H1 (cell line): Measurements from ENCODE around the gene FOXI2. TPM values are rescaled to one million over a fixed set of nuclear protein-coding genes. Genes with fewer than 3 reads are reported as not detected.

Experiments used
- CTCF ChIA-PET: fragments of 300-600 bp; sonication (Branson Sonifier 250); formaldehyde crosslinking; loops from one replicate; lab custom pipeline; 2021; ENCODE audit not compliant: partially characterized antibody; lab: Charles Lee
- POLR2A ChIA-PET: fragments of 300-600 bp; sonication (Branson Sonifier 250); formaldehyde crosslinking; loops from one replicate; lab custom pipeline; 2021; ENCODE audit warnings: inconsistent platforms; ENCODE audit not compliant: partially characterized antibody; lab: Charles Lee
- DNase-seq, 2 experiments: peaks; one replicate each; pipeline versions ENCODE4 v3.0.0 to v3.0.0-alpha.2; 2010 to 2022; ENCODE audit warnings: low spot score in 2 of 2, low read depth in 1 of 2, mixed read lengths in 1 of 2
- FAIRE-seq: peaks from 2 replicates; lab custom pipeline; 2011; peaks lifted over from hg19 to GRCh38; lab: Jason Lieb, UNC
- H2AFZ ChIP-seq: 2 replicates; pipeline ENCODE4 v1.8.1; 2012; ENCODE audit warnings: low read length, inconsistent platforms
- H2AK5ac ChIP-seq: 2 replicates; pipeline ENCODE4 v1.6.1; 2013; ENCODE audit warnings: low read depth, low read length
- H2BK120ac ChIP-seq: replicated peaks from 2 replicates; pipeline ENCODE3; 2013; ENCODE audit warnings: low read depth, low read length, inconsistent platforms
- H2BK12ac ChIP-seq: 2 replicates; pipeline ENCODE4 v1.6.1; 2013; ENCODE audit warnings: low read depth, low read length
- H2BK15ac ChIP-seq: 2 replicates; pipeline ENCODE4 v1.6.1; 2013; ENCODE audit warnings: low read length
- H2BK20ac ChIP-seq: 2 replicates; pipeline ENCODE4 v1.6.1; 2013; ENCODE audit warnings: low read length
- H2BK5ac ChIP-seq: 2 replicates; pipeline ENCODE4 v1.6.1; 2013; ENCODE audit warnings: low read depth, low read length
- H3K14ac ChIP-seq: 2 replicates; pipeline ENCODE4 v1.6.1; 2013; ENCODE audit warnings: inconsistent platforms; ENCODE audit not compliant: insufficient read length
- H3K18ac ChIP-seq: 2 replicates; pipeline ENCODE4 v1.6.1; 2013; ENCODE audit warnings: low read length; ENCODE audit errors: extremely low read depth
- H3K23ac ChIP-seq: 2 replicates; pipeline ENCODE4 v1.6.1; 2013; ENCODE audit warnings: inconsistent platforms; ENCODE audit not compliant: insufficient read length
- H3K23me2 ChIP-seq: 2 replicates; pipeline ENCODE4 v1.6.1; 2013; ENCODE audit warnings: low read depth, low read length
- H3K27ac ChIP-seq: 2 replicates; pipeline ENCODE4 v1.6.1; 2011; ENCODE audit warnings: low read depth, low read length, inconsistent platforms
- H3K27me3 ChIP-seq, 4 experiments: replicated peaks in 1 of 4; 1 replicate in 1 of 4; 2 replicates in 3 of 4; pipeline versions ENCODE4 v1.6.1 to v1.8.1; 2011 to 2013; ENCODE audit warnings: low read length in 3 of 4, mild to moderate bottlenecking in 3 of 4, inconsistent platforms in 2 of 4, mixed read lengths in 2 of 4, moderate library complexity in 1 of 4; ENCODE audit not compliant: control insufficient read depth in 3 of 4, insufficient read depth in 3 of 4; ENCODE audit errors: extremely low read depth in 1 of 4
- H3K36me3 ChIP-seq, 4 experiments: 2 replicates each; pipeline versions ENCODE4 v1.6.1 to v1.8.1; 2011 to 2013; ENCODE audit warnings: mild to moderate bottlenecking in 4 of 4, low read length in 3 of 4, moderate library complexity in 2 of 4, control low read depth in 1 of 4, inconsistent platforms in 1 of 4; ENCODE audit not compliant: insufficient read depth in 4 of 4, control insufficient read depth in 2 of 4
- H3K4ac ChIP-seq: replicated peaks from 2 replicates; pipeline ENCODE3; 2013; ENCODE audit warnings: low read length, low read depth, mixed read lengths, inconsistent platforms; ENCODE audit not compliant: insufficient read length
- H3K4me1 ChIP-seq, 4 experiments: replicated peaks in 1 of 4; 1 replicate in 1 of 4; 2 replicates in 3 of 4; pipeline versions ENCODE4 v1.6.1 to v1.8.1; 2011 to 2013; ENCODE audit warnings: low read length in 3 of 4, inconsistent platforms in 2 of 4, mixed read lengths in 1 of 4; ENCODE audit not compliant: insufficient read depth in 4 of 4, control insufficient read depth in 3 of 4
- H3K4me2 ChIP-seq, 2 experiments: 2 replicates each; pipeline versions ENCODE4 v1.6.1 to v1.8.1; 2011 to 2013; ENCODE audit warnings: low read depth in 2 of 2, low read length in 2 of 2, control low read depth in 1 of 2, inconsistent platforms in 1 of 2, mild to moderate bottlenecking in 1 of 2; ENCODE audit not compliant: insufficient read depth in 1 of 2
- H3K4me3 ChIP-seq, 4 experiments: fragments of 200-600, 300-600 bp in 1 of 4; sonication (generic), shearing (Covaris generic), sonication (Bioruptor Twin) in 1 of 4; 2 replicates each; pipeline versions ENCODE4 v1.5.1 to v1.8.1; 2011 to 2016; ENCODE audit warnings: low read length in 4 of 4, low read depth in 3 of 4, control low read depth in 2 of 4, inconsistent platforms in 2 of 4, mild to moderate bottlenecking in 2 of 4, mixed read lengths in 1 of 4, moderate library complexity in 1 of 4; ENCODE audit not compliant: insufficient read depth in 2 of 4; ENCODE audit errors: extremely low read depth in 1 of 4
- H3K56ac ChIP-seq: replicated peaks from 2 replicates; pipeline ENCODE3; 2013; ENCODE audit warnings: low read depth, mild to moderate bottlenecking, mixed read lengths, low read length, inconsistent platforms; ENCODE audit not compliant: insufficient read length
- H3K79me1 ChIP-seq: 2 replicates; pipeline ENCODE4 v1.6.1; 2013; ENCODE audit warnings: low read depth, low read length, control low read depth
- H3K79me2 ChIP-seq, 2 experiments: 2 replicates each; pipeline versions ENCODE4 v1.6.1 to v1.8.1; 2012 to 2013; ENCODE audit warnings: low read length in 2 of 2, mild to moderate bottlenecking in 2 of 2, inconsistent platforms in 1 of 2; ENCODE audit not compliant: insufficient read depth in 2 of 2, control insufficient read depth in 1 of 2
- H3K9ac ChIP-seq, 4 experiments: replicated peaks in 1 of 4; 1 replicate in 1 of 4; 2 replicates in 3 of 4; pipeline versions ENCODE4 v1.6.1 to v1.8.1; 2011 to 2013; ENCODE audit warnings: low read depth in 3 of 4, low read length in 3 of 4, control low read depth in 2 of 4, mild to moderate bottlenecking in 2 of 4, moderate library complexity in 2 of 4, inconsistent platforms in 1 of 4; ENCODE audit errors: extremely low read depth in 1 of 4
- H3K9me3 ChIP-seq, 2 experiments: 2 replicates each; pipeline versions ENCODE4 v1.6.1 to v1.8.1; 2012 to 2013; ENCODE audit warnings: mild to moderate bottlenecking in 2 of 2, moderate library complexity in 2 of 2, control low read depth in 1 of 2, inconsistent platforms in 1 of 2, low read depth in 1 of 2, low read length in 1 of 2, mixed read lengths in 1 of 2; ENCODE audit not compliant: insufficient read depth in 2 of 2
- H4K20me1 ChIP-seq, 2 experiments: replicated peaks in 1 of 2; 2 replicates each; pipeline versions ENCODE3 to v1.8.1; 2011 to 2013; ENCODE audit warnings: inconsistent platforms in 2 of 2, low read length in 2 of 2, mild to moderate bottlenecking in 1 of 2; ENCODE audit not compliant: insufficient read depth in 2 of 2, control insufficient read depth in 1 of 2
- H4K5ac ChIP-seq: 2 replicates; pipeline ENCODE4 v1.6.1; 2013; ENCODE audit warnings: low read length, low read depth, mixed read lengths, inconsistent platforms; ENCODE audit not compliant: insufficient read length
- H4K8ac ChIP-seq: 2 replicates; pipeline ENCODE4 v1.8.0; 2013; ENCODE audit warnings: mild to moderate bottlenecking, moderate library complexity, low read length, inconsistent platforms; ENCODE audit not compliant: insufficient read depth; ENCODE audit errors: extremely low read depth
- H4K91ac ChIP-seq: replicated peaks from 2 replicates; pipeline ENCODE3; 2013; ENCODE audit warnings: low read length, mixed read lengths, inconsistent platforms; ENCODE audit not compliant: insufficient read length
- FOSL1 ChIP-seq: IDR thresholded peaks from 2 replicates; pipeline ENCODE4 v1.6.1; 2011; ENCODE audit warnings: mild to moderate bottlenecking, low read depth, low read length, moderate library complexity; ENCODE audit not compliant: insufficient read depth
- POU5F1 ChIP-seq: IDR thresholded peaks from 2 replicates; pipeline ENCODE4 v1.6.1; 2011; ENCODE audit warnings: low read depth, mild to moderate bottlenecking, low read length, moderate library complexity
- ZNF274 ChIP-seq: IDR thresholded peaks from 2 replicates; pipeline ENCODE4 v1.7.0; 2012; ENCODE audit warnings: low read length, borderline replicate concordance; ENCODE audit errors: extremely low read depth
- WGBS, 2 experiments: shearing (Covaris generic) in 1 of 2; methylation state at CpG; one replicate each; pipeline versions ENCODE4 v1.1.6 to v1.1.7; 2013 to 2015; ENCODE audit warnings: low lambda C conversion rate in 2 of 2, mixed read lengths in 2 of 2, inconsistent platforms in 1 of 2, low coverage in 1 of 2, missing lambda C conversion rate in 1 of 2; ENCODE audit not compliant: insufficient replicate concordance in 2 of 2, insufficient coverage in 1 of 2, insufficient read length in 1 of 2; ENCODE audit errors: extremely low coverage in 1 of 2, missing lambda C conversion rate in 1 of 2; 5-methylcytosine and 5-hydroxymethylcytosine counted together
- polyA plus RNA-seq, 7 experiments: library from polyadenylated mRNA; depleted of rRNA in 3 of 7; stranded (reverse) in 5 of 7; unstranded in 2 of 7; fragments of >200 nt in 5 of 7; fragments of 200-250 nt in 2 of 7; gene quantifications; 1 replicate in 5 of 7; 2 replicates in 1 of 7; 4 replicates in 1 of 7; pipeline versions ENCODE4 v1.2.1 to v1.2.3, GENCODE V29; 2011 to 2013; ENCODE audit warnings: missing spikeins in 2 of 7, mixed read lengths in 2 of 7
- total RNA-seq: library from RNA; stranded (reverse); fragmentation: NEBNext Ultra II Directional; extraction: Animal tissue kit (Norgen Biotek cat#: 25700); gene quantifications from 2 replicates; pipeline ENCODE4 v1.2.1, GENCODE V29; 2021

FOXI2 gene
- total and polyA plus RNA-seq, 2 of the 8 experiments (the other 6 are each of a cell fraction or from before 2014, with no cell fraction given) = 1.0 TPM

DNA sequence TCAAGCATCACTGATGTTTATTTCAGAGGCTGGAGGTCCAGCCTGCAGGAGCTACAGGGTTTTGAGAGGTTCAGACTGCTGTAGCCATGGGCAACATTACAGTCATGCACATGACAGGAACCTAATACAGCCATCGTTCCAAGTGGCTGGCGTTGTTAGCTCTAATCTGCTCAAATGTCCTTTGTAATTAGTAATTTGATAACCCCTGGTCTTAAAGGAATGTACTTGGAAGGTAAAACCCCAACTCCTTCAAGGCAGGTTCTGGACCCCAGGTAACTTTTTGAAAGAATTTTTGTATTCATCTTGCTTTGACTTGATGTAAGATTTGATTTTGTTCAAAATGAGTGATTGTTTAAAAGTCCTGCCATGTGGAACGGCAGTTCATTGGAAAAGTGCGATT is 34.7 kb upstream of the FOXI2 start:
- H3K56ac ChIP-seq = no peak overlapping the region
- H3K23me2 ChIP-seq = no peaks in the 10 kb centered on the region
- no peaks in the 10 kb centered on the region for H3K79me1 ChIP-seq
- no peak for TF ChIP-seq ZNF274
- TF ChIP-seq FOSL1 = no peak
- TF ChIP-seq POU5F1 = no peak
- TF ChIP-seq, all 59 proteins: peak for 0
- Histone ChIP-seq H3K9me3 (no peaks in the 10 kb centered on the region), H3K79me2 (no peaks in the 10 kb centered on the region), H2BK15ac (no peak overlapping the region), H3K4ac (no peak overlapping the region), H2BK5ac (no peak overlapping the region), H3K4me1 (no peaks in the 10 kb centered on the region), H3K4me3 (no peak overlapping the region), H3K4me2 (no peak overlapping the region), H2BK20ac (no peak overlapping the region), H2AFZ (no peak overlapping the region), H4K5ac (no peak overlapping the region), H3K27ac (no peak overlapping the region), H4K8ac (no peak overlapping the region), H2BK12ac (no peak overlapping the region), H4K20me1 (no peaks in the 10 kb centered on the region), H3K27me3 (no peaks in the 10 kb centered on the region), H3K23ac (no peak overlapping the region), H2AK5ac (no peak overlapping the region), H2BK120ac (no peak overlapping the region), H3K18ac (no peak overlapping the region), H4K91ac (no peak overlapping the region), H3K36me3 (no peaks in the 10 kb centered on the region), H3K14ac (no peak overlapping the region), H3K9ac (no peak overlapping the region)
- ChIA-PET CTCF (interaction anchor here (1.1 to 2.5 kb wide), 4 partner anchors 13 to 48 kb away, joined by 3 to 11 read pairs (median 4); no protein-coding TSS in a partner anchor), POLR2A (no interaction called here)
- WGBS, 2 experiments = 89% methylated on average over 4 of the region's 4 CpGs; no CpG with 5 or more reads in 1 of the 2 experiments
- DNase-seq (no peak), FAIRE-seq (no peak)
